PC-3 (cell line): Measurements from ENCODE around the gene DGKG. TPM values are rescaled to one million over a fixed set of nuclear protein-coding genes. Genes with fewer than 3 reads are reported as not detected.

Source experiments
- ATAC-seq: fragments of 200-7000 bp; cut with Tn5 transposase; 2 replicates; pipeline ENCODE4 v1.9.1; 2020; ENCODE audit warnings: mild to moderate bottlenecking, moderate library complexity
- BruUV-seq: library from RNA; stranded (reverse); fragments of 400-500 nt; replicated peaks from 2 replicates; lab custom pipeline; 2021; lab: Mats Ljungman, UMichigan
- CTCF ChIA-PET: fragments of 300-600 bp; sonication (Branson Sonifier 250); formaldehyde crosslinking; loops from one replicate; lab custom pipeline; 2022; ENCODE audit warnings: antibody characterized with exemption; lab: Charles Lee
- POLR2A ChIA-PET: fragments of 300-600 bp; sonication (Branson Sonifier 250); formaldehyde crosslinking; loops from one replicate; lab custom pipeline; 2022; ENCODE audit warnings: antibody characterized with exemption; ENCODE audit not compliant: unreplicated experiment; lab: Charles Lee
- DNase-seq: peaks from one replicate; pipeline ENCODE4 v3.0.0-alpha.2; 2015
- H2AFZ ChIP-seq: fragments of 300-600 bp; sonication (generic); 2 replicates; pipeline ENCODE4 v1.6.0; 2016; ENCODE audit warnings: antibody characterized with exemption, low read length
- H3F3A ChIP-seq: fragments of 300-600 bp; sonication (generic); one replicate; pipeline ENCODE4 v1.6.0; 2017; ENCODE audit warnings: antibody characterized with exemption, low read length, control low read depth, mild to moderate bottlenecking; ENCODE audit not compliant: unreplicated experiment
- H3K27ac ChIP-seq: fragments of 300-600 bp; sonication (generic); 2 replicates; pipeline ENCODE4 v1.5.1; 2016; ENCODE audit warnings: mild to moderate bottlenecking, low read length
- H3K27me3 ChIP-seq: fragments of 300-600 bp; sonication (generic); 2 replicates; pipeline ENCODE4 v1.6.1; 2016; ENCODE audit warnings: low read length, mixed read lengths
- H3K36me3 ChIP-seq: fragments of 300-600 bp; sonication (generic); 2 replicates; pipeline ENCODE4 v1.6.1; 2016; ENCODE audit warnings: low read depth, mixed run types, low read length, mixed read lengths
- H3K4me1 ChIP-seq: fragments of 300-600 bp; sonication (generic); 2 replicates; pipeline ENCODE4 v1.5.1; 2016; ENCODE audit warnings: low read length; ENCODE audit not compliant: insufficient read depth
- H3K4me2 ChIP-seq: fragments of 300-600 bp; sonication (generic); 2 replicates; pipeline ENCODE4 v1.6.0; 2016; ENCODE audit warnings: low read length
- H3K4me3 ChIP-seq: fragments of 300-600 bp; sonication (generic); 2 replicates; pipeline ENCODE4 v1.5.1; 2016; ENCODE audit warnings: mild to moderate bottlenecking, low read length, mixed read lengths
- H3K79me2 ChIP-seq: fragments of 300-600 bp; sonication (generic); 2 replicates; pipeline ENCODE4 v1.6.1; 2017; ENCODE audit warnings: low read length, mixed read lengths
- H3K9ac ChIP-seq: fragments of 300-600 bp; sonication (generic); 2 replicates; pipeline ENCODE4 v1.6.0; 2016; ENCODE audit warnings: mild to moderate bottlenecking, low read length
- H3K9me2 ChIP-seq: fragments of 300-600 bp; sonication (generic); replicated peaks from 2 replicates; pipeline ENCODE4 v1.6.1; 2016; ENCODE audit warnings: mixed run types, low read length, mixed read lengths
- H3K9me3 ChIP-seq: fragments of 300-600 bp; sonication (generic); 2 replicates; pipeline ENCODE4 v1.6.1; 2016; ENCODE audit warnings: low read length, mixed read lengths
- H4K20me1 ChIP-seq: fragments of 300-600 bp; sonication (generic); 2 replicates; pipeline ENCODE4 v1.6.1; 2016; ENCODE audit warnings: low read length, mixed read lengths
- CTCF ChIP-seq: fragments of 300-600 bp; sonication (generic); conservative IDR thresholded peaks from 2 replicates; pipeline ENCODE4 v1.5.1; 2017; ENCODE audit warnings: antibody characterized with exemption, low read depth, mild to moderate bottlenecking, low read length
- EZH2 ChIP-seq: fragments of 300-600 bp; sonication (generic); IDR thresholded peaks from one replicate; pipeline ENCODE4 v1.6.1; 2017; ENCODE audit warnings: antibody characterized with exemption, mild to moderate bottlenecking, low read length; ENCODE audit not compliant: unreplicated experiment
- EZH2phosphoT487 ChIP-seq: fragments of 300-600 bp; sonication (generic); IDR thresholded peaks from 2 replicates; pipeline ENCODE4 v1.6.1; 2018; ENCODE audit warnings: mild to moderate bottlenecking, antibody characterized with exemption, low read length, borderline replicate concordance
- intact Hi-C: fragments of 100-400 bp; cut with micrococcal nuclease; formaldehyde crosslinking; loops from 2 replicates; pipeline ENCODE4 v1.9.0; 2023
- total RNA-seq: library from RNA; depleted of rRNA; stranded (reverse); fragments of >200 nt; gene quantifications from 2 replicates; pipeline ENCODE4 v1.2.3, GENCODE V29; 2014

DGKG gene
- total RNA-seq, 1 experiment from 2014 or later: 2.7 TPM

DNA sequence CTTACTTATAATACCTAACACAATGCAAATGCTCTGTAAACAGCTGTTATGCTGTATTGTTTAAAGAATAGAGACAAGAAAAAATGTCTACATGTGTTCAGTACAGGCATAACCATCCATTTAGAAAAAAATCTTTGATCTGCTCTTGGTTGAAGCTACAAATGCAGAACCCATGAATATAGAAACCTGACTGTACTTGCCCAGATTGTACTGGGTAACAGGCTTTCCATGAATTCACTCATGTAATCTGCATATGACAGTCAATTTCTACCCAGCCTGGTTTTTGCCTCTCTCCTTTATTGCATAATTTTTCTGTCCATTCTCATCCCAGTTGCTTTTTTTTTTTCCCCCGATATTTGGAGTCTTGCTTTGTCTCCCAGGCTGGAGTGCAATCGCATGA lies 190.5 kb downstream of the DGKG start:
- no peaks in the 10 kb centered on the region for H3K4me1 ChIP-seq
- no peak overlapping the region for H2AFZ ChIP-seq
- H3K4me3 ChIP-seq: no peak overlapping the region
- H3K9ac ChIP-seq: no peak overlapping the region
- H3K36me3 ChIP-seq: no peaks in the 10 kb centered on the region
- ChIA-PET CTCF (no interaction called here), POLR2A (no interaction called here)
- no peak for ATAC-seq
- TF ChIP-seq EZH2 (no peak), CTCF (no peak), EZH2phosphoT487 (no peak)
- H3K79me2 ChIP-seq: no peaks in the 10 kb centered on the region
- BruUV-seq: no TSS peak
- no peak overlapping the region for H3K27ac ChIP-seq
- intact Hi-C loops: no loop called here
- no peak overlapping the region for H3K4me2 ChIP-seq
- peaks cover 37% of the 10 kb centered on the region for H3K27me3 ChIP-seq
- no peaks in the 10 kb centered on the region for H4K20me1 ChIP-seq
- H3K9me3 ChIP-seq: no peaks in the 10 kb centered on the region
- no peak for DNase-seq
- no peaks in the 10 kb centered on the region for H3K9me2 ChIP-seq
- no peaks in the 10 kb centered on the region for H3F3A ChIP-seq

- CTCF ChIA-PET: no interaction called here
Measured at GRCh38 chr3:186170516-186170915, 191.5 kb downstream of the DGKG start.

More at GRCh38 chr3:186170516-186170915, 191.5 kb downstream of the DGKG start:
- H3K27me3 ChIP-seq: peaks cover 38% of the 10 kb centered on the region
- no peak for TF ChIP-seq CTCF
- no peak for TF ChIP-seq EZH2
- TF ChIP-seq EZH2phosphoT487: no peak
- H3K27ac ChIP-seq: no peak overlapping the region
- no TSS peak for BruUV-seq
- no peaks in the 10 kb centered on the region for H3F3A ChIP-seq
- H3K36me3 ChIP-seq: no peaks in the 10 kb centered on the region
- H3K4me3 ChIP-seq: no peak overlapping the region
- no peaks in the 10 kb centered on the region for H3K79me2 ChIP-seq
- no peaks in the 10 kb centered on the region for H3K9me3 ChIP-seq
- no peak overlapping the region for H3K9ac ChIP-seq
- intact Hi-C loops: no loop called here
- no peaks in the 10 kb centered on the region for H4K20me1 ChIP-seq
- ATAC-seq (no peak), DNase-seq (no peak)
- H3K4me1 ChIP-seq: no peaks in the 10 kb centered on the region
- POLR2A ChIA-PET: no interaction called here
- no peak overlapping the region for H2AFZ ChIP-seq
- H3K9me2 ChIP-seq: no peaks in the 10 kb centered on the region
- H3K4me2 ChIP-seq: no peak overlapping the region
